GM19025 (cell line): Measurements from ENCODE around the gene NLGN1.

Experiments
- ATAC-seq: cut with Tn5 transposase; IDR thresholded peaks from one replicate; pipeline ENCODE4 v1.9.1; 2021; ENCODE audit warnings: mild to moderate bottlenecking, low read depth, moderate library complexity; ENCODE audit not compliant: unreplicated experiment

Gene NLGN1

GRCh38 chr3:174302746-174303315 is 905.3 kb downstream of the NLGN1 start:
- no peak for ATAC-seq

- ATAC-seq = no peak
Observed at GRCh38 chr3:174303907-174304560, 906.5 kb downstream of the NLGN1 start.

- ATAC-seq = no peak
Observed at GRCh38 chr3:174308736-174309135, 911.2 kb downstream of the NLGN1 start.

- no peak for ATAC-seq
Observed at GRCh38 chr3:174310475-174310983, 913.0 kb downstream of the NLGN1 start.

- ATAC-seq = no peak
Observed at GRCh38 chr3:174315225-174315624, 917.7 kb downstream of the NLGN1 start.

GRCh38 chr3:174317005-174317404 is 919.5 kb downstream of the NLGN1 start:
- ATAC-seq = no peak

- no peak for ATAC-seq
Observed at GRCh38 chr3:174318181-174318580, 920.6 kb downstream of the NLGN1 start.

GRCh38 chr3:174321548-174321947 is 924.0 kb downstream of the NLGN1 start:
- ATAC-seq = no peak

GRCh38 chr3:174322789-174323188 is 925.2 kb downstream of the NLGN1 start:
- ATAC-seq = no peak

GRCh38 chr3:174325171-174325570 is 927.6 kb downstream of the NLGN1 start:
- ATAC-seq = no peak

- ATAC-seq = no peak
Observed at GRCh38 chr3:174325834-174326700, 928.5 kb downstream of the NLGN1 start.

GRCh38 chr3:174329321-174329720 is 931.8 kb downstream of the NLGN1 start:
- ATAC-seq = no peak

- no peak for ATAC-seq
Observed at GRCh38 chr3:174330303-174330702, 932.8 kb downstream of the NLGN1 start.

GRCh38 chr3:174331095-174331800 is 933.7 kb downstream of the NLGN1 start:
- ATAC-seq = no peak

GRCh38 chr3:174332391-174332790 is 934.8 kb downstream of the NLGN1 start:
- no peak for ATAC-seq

- no peak for ATAC-seq
Observed at GRCh38 chr3:174333640-174334039, 936.1 kb downstream of the NLGN1 start.

- no peak for ATAC-seq
Observed at GRCh38 chr3:174334111-174334510, 936.6 kb downstream of the NLGN1 start.

GRCh38 chr3:174335324-174335723 is 937.8 kb downstream of the NLGN1 start:
- no peak for ATAC-seq

- ATAC-seq = no peak
Observed at GRCh38 chr3:174335910-174336309, 938.4 kb downstream of the NLGN1 start.
